H1 (cell line): ENCODE measurements around the gene VPS25. TPM values are rescaled to one million over a fixed set of nuclear protein-coding genes. Genes with fewer than 3 reads are reported as not detected.

Source experiments
- CTCF ChIA-PET: fragments of 300-600 bp; sonication (Branson Sonifier 250); formaldehyde crosslinking; loops from one replicate; lab custom pipeline; 2021; ENCODE audit not compliant: partially characterized antibody; lab: Charles Lee
- POLR2A ChIA-PET: fragments of 300-600 bp; sonication (Branson Sonifier 250); formaldehyde crosslinking; loops from one replicate; lab custom pipeline; 2021; ENCODE audit warnings: inconsistent platforms; ENCODE audit not compliant: partially characterized antibody; lab: Charles Lee
- DNase-seq, 2 experiments: peaks; one replicate each; pipeline versions ENCODE4 v3.0.0 to v3.0.0-alpha.2; 2010 to 2022; ENCODE audit warnings: low spot score in 2 of 2, low read depth in 1 of 2, mixed read lengths in 1 of 2
- FAIRE-seq: peaks from 2 replicates; lab custom pipeline; 2011; peaks lifted over from hg19 to GRCh38; lab: Jason Lieb, UNC
- H2AFZ ChIP-seq: 2 replicates; pipeline ENCODE4 v1.8.1; 2012; ENCODE audit warnings: low read length, inconsistent platforms
- H2AK5ac ChIP-seq: 2 replicates; pipeline ENCODE4 v1.6.1; 2013; ENCODE audit warnings: low read depth, low read length
- H2BK120ac ChIP-seq: replicated peaks from 2 replicates; pipeline ENCODE3; 2013; ENCODE audit warnings: low read depth, low read length, inconsistent platforms
- H2BK12ac ChIP-seq: 2 replicates; pipeline ENCODE4 v1.6.1; 2013; ENCODE audit warnings: low read depth, low read length
- H2BK15ac ChIP-seq: 2 replicates; pipeline ENCODE4 v1.6.1; 2013; ENCODE audit warnings: low read length
- H2BK20ac ChIP-seq: 2 replicates; pipeline ENCODE4 v1.6.1; 2013; ENCODE audit warnings: low read length
- H2BK5ac ChIP-seq: 2 replicates; pipeline ENCODE4 v1.6.1; 2013; ENCODE audit warnings: low read depth, low read length
- H3K14ac ChIP-seq: 2 replicates; pipeline ENCODE4 v1.6.1; 2013; ENCODE audit warnings: inconsistent platforms; ENCODE audit not compliant: insufficient read length
- H3K18ac ChIP-seq: 2 replicates; pipeline ENCODE4 v1.6.1; 2013; ENCODE audit warnings: low read length; ENCODE audit errors: extremely low read depth
- H3K23ac ChIP-seq: 2 replicates; pipeline ENCODE4 v1.6.1; 2013; ENCODE audit warnings: inconsistent platforms; ENCODE audit not compliant: insufficient read length
- H3K23me2 ChIP-seq: 2 replicates; pipeline ENCODE4 v1.6.1; 2013; ENCODE audit warnings: low read depth, low read length
- H3K27ac ChIP-seq: 2 replicates; pipeline ENCODE4 v1.6.1; 2011; ENCODE audit warnings: low read depth, low read length, inconsistent platforms
- H3K27me3 ChIP-seq, 4 experiments: replicated peaks in 1 of 4; 1 replicate in 1 of 4; 2 replicates in 3 of 4; pipeline versions ENCODE4 v1.6.1 to v1.8.1; 2011 to 2013; ENCODE audit warnings: low read length in 3 of 4, mild to moderate bottlenecking in 3 of 4, inconsistent platforms in 2 of 4, mixed read lengths in 2 of 4, moderate library complexity in 1 of 4; ENCODE audit not compliant: control insufficient read depth in 3 of 4, insufficient read depth in 3 of 4; ENCODE audit errors: extremely low read depth in 1 of 4
- H3K36me3 ChIP-seq, 4 experiments: 2 replicates each; pipeline versions ENCODE4 v1.6.1 to v1.8.1; 2011 to 2013; ENCODE audit warnings: mild to moderate bottlenecking in 4 of 4, low read length in 3 of 4, moderate library complexity in 2 of 4, control low read depth in 1 of 4, inconsistent platforms in 1 of 4; ENCODE audit not compliant: insufficient read depth in 4 of 4, control insufficient read depth in 2 of 4
- H3K4ac ChIP-seq: replicated peaks from 2 replicates; pipeline ENCODE3; 2013; ENCODE audit warnings: low read length, low read depth, mixed read lengths, inconsistent platforms; ENCODE audit not compliant: insufficient read length
- H3K4me1 ChIP-seq, 4 experiments: replicated peaks in 1 of 4; 1 replicate in 1 of 4; 2 replicates in 3 of 4; pipeline versions ENCODE4 v1.6.1 to v1.8.1; 2011 to 2013; ENCODE audit warnings: low read length in 3 of 4, inconsistent platforms in 2 of 4, mixed read lengths in 1 of 4; ENCODE audit not compliant: insufficient read depth in 4 of 4, control insufficient read depth in 3 of 4
- H3K4me2 ChIP-seq, 2 experiments: 2 replicates each; pipeline versions ENCODE4 v1.6.1 to v1.8.1; 2011 to 2013; ENCODE audit warnings: low read depth in 2 of 2, low read length in 2 of 2, control low read depth in 1 of 2, inconsistent platforms in 1 of 2, mild to moderate bottlenecking in 1 of 2; ENCODE audit not compliant: insufficient read depth in 1 of 2
- H3K4me3 ChIP-seq, 4 experiments: fragments of 200-600, 300-600 bp in 1 of 4; sonication (generic), shearing (Covaris generic), sonication (Bioruptor Twin) in 1 of 4; 2 replicates each; pipeline versions ENCODE4 v1.5.1 to v1.8.1; 2011 to 2016; ENCODE audit warnings: low read length in 4 of 4, low read depth in 3 of 4, control low read depth in 2 of 4, inconsistent platforms in 2 of 4, mild to moderate bottlenecking in 2 of 4, mixed read lengths in 1 of 4, moderate library complexity in 1 of 4; ENCODE audit not compliant: insufficient read depth in 2 of 4; ENCODE audit errors: extremely low read depth in 1 of 4
- H3K56ac ChIP-seq: replicated peaks from 2 replicates; pipeline ENCODE3; 2013; ENCODE audit warnings: low read depth, mild to moderate bottlenecking, mixed read lengths, low read length, inconsistent platforms; ENCODE audit not compliant: insufficient read length
- H3K79me1 ChIP-seq: 2 replicates; pipeline ENCODE4 v1.6.1; 2013; ENCODE audit warnings: low read depth, low read length, control low read depth
- H3K79me2 ChIP-seq, 2 experiments: 2 replicates each; pipeline versions ENCODE4 v1.6.1 to v1.8.1; 2012 to 2013; ENCODE audit warnings: low read length in 2 of 2, mild to moderate bottlenecking in 2 of 2, inconsistent platforms in 1 of 2; ENCODE audit not compliant: insufficient read depth in 2 of 2, control insufficient read depth in 1 of 2
- H3K9ac ChIP-seq, 4 experiments: replicated peaks in 1 of 4; 1 replicate in 1 of 4; 2 replicates in 3 of 4; pipeline versions ENCODE4 v1.6.1 to v1.8.1; 2011 to 2013; ENCODE audit warnings: low read depth in 3 of 4, low read length in 3 of 4, control low read depth in 2 of 4, mild to moderate bottlenecking in 2 of 4, moderate library complexity in 2 of 4, inconsistent platforms in 1 of 4; ENCODE audit errors: extremely low read depth in 1 of 4
- H3K9me3 ChIP-seq, 2 experiments: 2 replicates each; pipeline versions ENCODE4 v1.6.1 to v1.8.1; 2012 to 2013; ENCODE audit warnings: mild to moderate bottlenecking in 2 of 2, moderate library complexity in 2 of 2, control low read depth in 1 of 2, inconsistent platforms in 1 of 2, low read depth in 1 of 2, low read length in 1 of 2, mixed read lengths in 1 of 2; ENCODE audit not compliant: insufficient read depth in 2 of 2
- H4K20me1 ChIP-seq, 2 experiments: replicated peaks in 1 of 2; 2 replicates each; pipeline versions ENCODE3 to v1.8.1; 2011 to 2013; ENCODE audit warnings: inconsistent platforms in 2 of 2, low read length in 2 of 2, mild to moderate bottlenecking in 1 of 2; ENCODE audit not compliant: insufficient read depth in 2 of 2, control insufficient read depth in 1 of 2
- H4K5ac ChIP-seq: 2 replicates; pipeline ENCODE4 v1.6.1; 2013; ENCODE audit warnings: low read length, low read depth, mixed read lengths, inconsistent platforms; ENCODE audit not compliant: insufficient read length
- H4K8ac ChIP-seq: 2 replicates; pipeline ENCODE4 v1.8.0; 2013; ENCODE audit warnings: mild to moderate bottlenecking, moderate library complexity, low read length, inconsistent platforms; ENCODE audit not compliant: insufficient read depth; ENCODE audit errors: extremely low read depth
- H4K91ac ChIP-seq: replicated peaks from 2 replicates; pipeline ENCODE3; 2013; ENCODE audit warnings: low read length, mixed read lengths, inconsistent platforms; ENCODE audit not compliant: insufficient read length
- EGR1 ChIP-seq: IDR thresholded peaks from 2 replicates; pipeline ENCODE4 v1.6.1; 2011; ENCODE audit warnings: low read depth, low read length, borderline replicate concordance
- GABPA ChIP-seq: IDR thresholded peaks from 2 replicates; pipeline ENCODE4 v1.6.1; 2011; ENCODE audit warnings: mild to moderate bottlenecking, low read length, moderate library complexity, borderline replicate concordance; ENCODE audit not compliant: insufficient read depth
- JUND ChIP-seq: IDR thresholded peaks from 2 replicates; pipeline ENCODE4 v1.6.1; 2011; ENCODE audit warnings: mild to moderate bottlenecking, improper control_type of control experiment, low read length
- MAFK ChIP-seq: IDR thresholded peaks from 2 replicates; pipeline ENCODE4 v1.6.1; 2012; ENCODE audit warnings: low read depth, mild to moderate bottlenecking, improper control_type of control experiment, low read length
- RAD21 ChIP-seq, 2 experiments: IDR thresholded peaks in 1 of 2; conservative IDR thresholded peaks in 1 of 2; 2 replicates each; pipeline ENCODE4 v1.6.1; 2011; ENCODE audit warnings: low read depth in 2 of 2, low read length in 2 of 2, improper control_type of control experiment in 1 of 2, inconsistent platforms in 1 of 2, mild to moderate bottlenecking in 1 of 2, moderate library complexity in 1 of 2
- RNF2 ChIP-seq: fragments of 200-900, 300-1000 bp; sonication (generic); IDR thresholded peaks from 2 replicates; pipeline ENCODE4 v1.7.1; 2016; ENCODE audit warnings: borderline replicate concordance, low read depth, mild to moderate bottlenecking, antibody characterized with exemption, low read length; ENCODE audit not compliant: poor library complexity, severe bottlenecking; ENCODE audit errors: missing control alignments
- TAF7 ChIP-seq: optimal IDR thresholded peaks from 2 replicates; pipeline ENCODE3; 2011; ENCODE audit warnings: low read depth, mild to moderate bottlenecking, inconsistent platforms, low read length, moderate library complexity, borderline replicate concordance
- ZNF274 ChIP-seq: IDR thresholded peaks from 2 replicates; pipeline ENCODE4 v1.7.0; 2012; ENCODE audit warnings: low read length, borderline replicate concordance; ENCODE audit errors: extremely low read depth
- WGBS, 2 experiments: shearing (Covaris generic) in 1 of 2; methylation state at CpG; one replicate each; pipeline versions ENCODE4 v1.1.6 to v1.1.7; 2013 to 2015; ENCODE audit warnings: low lambda C conversion rate in 2 of 2, mixed read lengths in 2 of 2, inconsistent platforms in 1 of 2, low coverage in 1 of 2, missing lambda C conversion rate in 1 of 2; ENCODE audit not compliant: insufficient replicate concordance in 2 of 2, insufficient coverage in 1 of 2, insufficient read length in 1 of 2; ENCODE audit errors: extremely low coverage in 1 of 2, missing lambda C conversion rate in 1 of 2; 5-methylcytosine and 5-hydroxymethylcytosine counted together
- polyA plus RNA-seq, 7 experiments: library from polyadenylated mRNA; depleted of rRNA in 3 of 7; stranded (reverse) in 5 of 7; unstranded in 2 of 7; fragments of >200 nt in 5 of 7; fragments of 200-250 nt in 2 of 7; gene quantifications; 1 replicate in 5 of 7; 2 replicates in 1 of 7; 4 replicates in 1 of 7; pipeline versions ENCODE4 v1.2.1 to v1.2.3, GENCODE V29; 2011 to 2013; ENCODE audit warnings: missing spikeins in 2 of 7, mixed read lengths in 2 of 7
- total RNA-seq: library from RNA; stranded (reverse); fragmentation: NEBNext Ultra II Directional; extraction: Animal tissue kit (Norgen Biotek cat#: 25700); gene quantifications from 2 replicates; pipeline ENCODE4 v1.2.1, GENCODE V29; 2021
- TF ChIP-seq, protein P1 (sequence below): IDR thresholded peaks from 2 replicates; pipeline ENCODE4 v1.6.1; 2012; ENCODE audit warnings: low read length, inconsistent platforms

VPS25 gene
- total and polyA plus RNA-seq, 2 of the 8 experiments (the other 6 are each of a cell fraction or from before 2014, with no cell fraction given) = 88.2 to 188 TPM

GRCh38 chr17:42818379-42818778 is 45.1 kb downstream of the VPS25 start:
- DNase-seq (no peak), FAIRE-seq (no peak)
- Histone ChIP-seq H2BK120ac (no peak overlapping the region), H3K14ac (no peak overlapping the region), H2AFZ (no peak overlapping the region), H3K79me2 (peaks cover 0 to 4% of the 10 kb centered on the region in 2 experiments; a peak in 2 of 4 replicates), H4K5ac (no peak overlapping the region), H4K8ac (no peak overlapping the region; the same call in 1 of the 2 replicates), H3K18ac (no peak overlapping the region), H2BK5ac (no peak overlapping the region), H3K56ac (no peak overlapping the region), H3K23ac (no peak overlapping the region), H2BK15ac (no peak overlapping the region), H3K27me3 (no peaks in the 10 kb centered on the region), H3K4me2 (no peak overlapping the region), H3K4me1 (no peaks in the 10 kb centered on the region), H4K91ac (no peak overlapping the region), H2BK12ac (no peak overlapping the region), H3K9ac (no peak overlapping the region), H2AK5ac (no peak overlapping the region), H3K4ac (no peak overlapping the region), H3K79me1 (peaks cover 3% of the 10 kb centered on the region; the same call in 1 of the 2 replicates), H3K9me3 (no peaks in the 10 kb centered on the region), H3K23me2 (no peaks in the 10 kb centered on the region), H2BK20ac (no peak overlapping the region), H3K36me3 (peaks cover 18 to 60% (median 47%) of the 10 kb centered on the region in 4 experiments)
- WGBS, 2 experiments = 93% methylated on average over 5 of the region's 5 CpGs; no CpG with 5 or more reads in 1 of the 2 experiments
- POLR2A ChIA-PET = interaction anchor here (1.1 to 1.3 kb wide), 2 partner anchors 21 to 27 kb away, joined by 3 to 4 read pairs; no protein-coding TSS in a partner anchor
- CTCF ChIA-PET = interaction anchor here (0.7 to 6.8 kb wide), 15 partner anchors 10 to 1060 kb away, joined by 3 to 45 read pairs (median 4); partner anchors contain the start of genes CNTD1, COA3 and PSME3
- no peak for TF ChIP-seq JUND
- no peak for TF ChIP-seq TAF7
- no peak for TF ChIP-seq GABPA
- no peak for TF ChIP-seq RNF2
- no peak for TF ChIP-seq ZNF274
- TF ChIP-seq RAD21 (IDR thresholded peaks at IDR 0.05 in 1 of 2, conservative IDR thresholded peaks at IDR 0.05 in 1 of 2; ENCODE audit: low read depth in 2 of 2, low read length in 2 of 2) = no peak
- TF ChIP-seq, protein P1, sequence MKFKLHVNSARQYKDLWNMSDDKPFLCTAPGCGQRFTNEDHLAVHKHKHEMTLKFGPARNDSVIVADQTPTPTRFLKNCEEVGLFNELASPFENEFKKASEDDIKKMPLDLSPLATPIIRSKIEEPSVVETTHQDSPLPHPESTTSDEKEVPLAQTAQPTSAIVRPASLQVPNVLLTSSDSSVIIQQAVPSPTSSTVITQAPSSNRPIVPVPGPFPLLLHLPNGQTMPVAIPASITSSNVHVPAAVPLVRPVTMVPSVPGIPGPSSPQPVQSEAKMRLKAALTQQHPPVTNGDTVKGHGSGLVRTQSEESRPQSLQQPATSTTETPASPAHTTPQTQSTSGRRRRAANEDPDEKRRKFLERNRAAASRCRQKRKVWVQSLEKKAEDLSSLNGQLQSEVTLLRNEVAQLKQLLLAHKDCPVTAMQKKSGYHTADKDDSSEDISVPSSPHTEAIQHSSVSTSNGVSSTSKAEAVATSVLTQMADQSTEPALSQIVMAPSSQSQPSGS = no peak
- no peak for TF ChIP-seq EGR1
- TF ChIP-seq MAFK = no peak
- TF ChIP-seq, all 59 proteins: peak for 0
- Histone ChIP-seq H3K27ac (no peak overlapping the region), H3K4me3 (no peak overlapping the region), H4K20me1 (no peaks in the 10 kb centered on the region)
